SU-DHL-6 (cell line): ENCODE results near the gene PRDM12.

ENCODE experiments used
- H2AFZ ChIP-seq: fragments of 200-600 bp; sonication (generic); 2 replicates; pipeline ENCODE4 v1.6.1; 2014; ENCODE audit warnings: low read depth, mild to moderate bottlenecking, moderate library complexity, mixed read lengths, antibody characterized with exemption, low read length; ENCODE audit not compliant: severe bottlenecking
- H3F3A ChIP-seq: fragments of 200-600 bp; shearing (Covaris generic); 2 replicates; pipeline ENCODE4 v1.6.0; 2016; ENCODE audit warnings: antibody characterized with exemption, mild to moderate bottlenecking; ENCODE audit not compliant: insufficient read depth
- H3K27ac ChIP-seq: fragments of 200-600 bp; sonication (generic); 2 replicates; pipeline ENCODE4 v1.5.1; 2016; ENCODE audit warnings: low read depth, mild to moderate bottlenecking, low read length, moderate library complexity, mixed read lengths
- H3K27me3 ChIP-seq: fragments of 200-600 bp; sonication (generic), shearing (Covaris generic); 2 replicates; pipeline ENCODE4 v1.6.0; 2014; ENCODE audit warnings: mild to moderate bottlenecking, low read length
- H3K36me3 ChIP-seq: fragments of 200-600 bp; sonication (generic); 2 replicates; pipeline ENCODE4 v1.6.1; 2014; ENCODE audit warnings: mild to moderate bottlenecking, low read length, mixed read lengths
- H3K4me2 ChIP-seq: fragments of 300-600, 200-600 bp; shearing (Covaris generic), sonication (generic); 2 replicates; pipeline ENCODE4 v1.6.0; 2014; ENCODE audit warnings: low read length, low read depth, mild to moderate bottlenecking; ENCODE audit not compliant: poor library complexity, severe bottlenecking
- H3K4me3 ChIP-seq: fragments of 200-600 bp; sonication (generic); 2 replicates; pipeline ENCODE4 v1.5.1; 2014; ENCODE audit warnings: antibody characterized with exemption, low read length, mild to moderate bottlenecking, mixed read lengths; ENCODE audit not compliant: insufficient read depth, poor library complexity, severe bottlenecking
- H3K79me2 ChIP-seq: fragments of 200-600 bp; sonication (generic); 2 replicates; pipeline ENCODE4 v1.6.1; 2014; ENCODE audit warnings: mild to moderate bottlenecking, low read length, moderate library complexity; ENCODE audit not compliant: insufficient read depth
- H3K9ac ChIP-seq: fragments of 200-600 bp; sonication (generic); 2 replicates; pipeline ENCODE4 v1.7.0; 2014; ENCODE audit warnings: mild to moderate bottlenecking, low read length
- H3K9me2 ChIP-seq: fragments of 200-600 bp; sonication (generic); replicated peaks from 2 replicates; pipeline ENCODE4 v1.6.1; 2014; ENCODE audit warnings: low read length; ENCODE audit not compliant: insufficient read depth
- H3K9me3 ChIP-seq: fragments of 200-600 bp; sonication (generic); 2 replicates; pipeline ENCODE4 v1.6.1; 2014; ENCODE audit warnings: low read length, mixed read lengths; ENCODE audit not compliant: insufficient read depth
- H4K20me1 ChIP-seq: fragments of 200-600 bp; sonication (generic); 2 replicates; pipeline ENCODE4 v1.6.1; 2014; ENCODE audit warnings: low read depth, mild to moderate bottlenecking, antibody characterized with exemption, low read length, moderate library complexity, mixed read lengths
- EZH2phosphoT487 ChIP-seq: fragments of 200-600 bp; sonication (generic), shearing (Covaris generic); conservative IDR thresholded peaks from 2 replicates; pipeline ENCODE4 v1.6.1; 2018; ENCODE audit warnings: mild to moderate bottlenecking, antibody characterized with exemption, low read length, moderate library complexity, mixed read lengths
- TF ChIP-seq, protein P1 (sequence below): fragments of 200-600 bp; sonication (generic); IDR thresholded peaks from one replicate; pipeline ENCODE4 v1.5.1; 2017; ENCODE audit warnings: antibody characterized with exemption, mild to moderate bottlenecking, low read length, moderate library complexity; ENCODE audit not compliant: insufficient read depth, poor library complexity, severe bottlenecking

Gene PRDM12

GRCh38 chr9:130670644-130671043 is 6.2 kb downstream of the PRDM12 start:
- Histone ChIP-seq H3K36me3 (no peaks in the 10 kb centered on the region), H3K4me2 (no peak overlapping the region), H4K20me1 (no peaks in the 10 kb centered on the region), H3K79me2 (no peaks in the 10 kb centered on the region), H3K27ac (no peak overlapping the region), H3K4me3 (no peak overlapping the region), H3K9ac (no peak overlapping the region), H3F3A (no peaks in the 10 kb centered on the region), H3K9me2 (no peaks in the 10 kb centered on the region), H2AFZ (no peak overlapping the region), H3K27me3 (no peaks in the 10 kb centered on the region), H3K9me3 (no peaks in the 10 kb centered on the region)
- TF ChIP-seq EZH2phosphoT487, result no peak
- TF ChIP-seq, protein P1, sequence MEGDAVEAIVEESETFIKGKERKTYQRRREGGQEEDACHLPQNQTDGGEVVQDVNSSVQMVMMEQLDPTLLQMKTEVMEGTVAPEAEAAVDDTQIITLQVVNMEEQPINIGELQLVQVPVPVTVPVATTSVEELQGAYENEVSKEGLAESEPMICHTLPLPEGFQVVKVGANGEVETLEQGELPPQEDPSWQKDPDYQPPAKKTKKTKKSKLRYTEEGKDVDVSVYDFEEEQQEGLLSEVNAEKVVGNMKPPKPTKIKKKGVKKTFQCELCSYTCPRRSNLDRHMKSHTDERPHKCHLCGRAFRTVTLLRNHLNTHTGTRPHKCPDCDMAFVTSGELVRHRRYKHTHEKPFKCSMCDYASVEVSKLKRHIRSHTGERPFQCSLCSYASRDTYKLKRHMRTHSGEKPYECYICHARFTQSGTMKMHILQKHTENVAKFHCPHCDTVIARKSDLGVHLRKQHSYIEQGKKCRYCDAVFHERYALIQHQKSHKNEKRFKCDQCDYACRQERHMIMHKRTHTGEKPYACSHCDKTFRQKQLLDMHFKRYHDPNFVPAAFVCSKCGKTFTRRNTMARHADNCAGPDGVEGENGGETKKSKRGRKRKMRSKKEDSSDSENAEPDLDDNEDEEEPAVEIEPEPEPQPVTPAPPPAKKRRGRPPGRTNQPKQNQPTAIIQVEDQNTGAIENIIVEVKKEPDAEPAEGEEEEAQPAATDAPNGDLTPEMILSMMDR, result no peak

DNA sequence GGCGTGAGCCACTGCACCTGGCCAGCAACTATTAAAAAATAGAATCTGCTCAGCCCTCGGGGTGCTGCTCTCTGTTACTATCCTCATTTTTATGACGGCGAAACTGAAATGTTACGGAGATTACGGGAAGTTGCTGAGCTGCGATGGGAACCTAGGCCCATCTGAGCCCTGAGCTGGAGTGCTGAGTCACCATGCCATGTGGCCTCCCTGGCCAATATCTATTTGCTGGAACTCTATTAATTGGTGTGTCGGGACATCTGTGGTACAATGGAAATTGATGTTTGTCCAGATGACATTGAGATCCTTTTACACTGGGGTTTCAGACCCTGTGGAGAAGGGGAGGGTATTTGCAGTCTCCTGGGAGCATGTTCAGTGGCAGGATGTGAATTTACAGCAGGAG is 8.1 kb downstream of the PRDM12 start:
- H3K36me3 ChIP-seq, result no peaks in the 10 kb centered on the region
- H2AFZ ChIP-seq, result no peak overlapping the region
- no peaks in the 10 kb centered on the region for H3K27me3 ChIP-seq

DNA sequence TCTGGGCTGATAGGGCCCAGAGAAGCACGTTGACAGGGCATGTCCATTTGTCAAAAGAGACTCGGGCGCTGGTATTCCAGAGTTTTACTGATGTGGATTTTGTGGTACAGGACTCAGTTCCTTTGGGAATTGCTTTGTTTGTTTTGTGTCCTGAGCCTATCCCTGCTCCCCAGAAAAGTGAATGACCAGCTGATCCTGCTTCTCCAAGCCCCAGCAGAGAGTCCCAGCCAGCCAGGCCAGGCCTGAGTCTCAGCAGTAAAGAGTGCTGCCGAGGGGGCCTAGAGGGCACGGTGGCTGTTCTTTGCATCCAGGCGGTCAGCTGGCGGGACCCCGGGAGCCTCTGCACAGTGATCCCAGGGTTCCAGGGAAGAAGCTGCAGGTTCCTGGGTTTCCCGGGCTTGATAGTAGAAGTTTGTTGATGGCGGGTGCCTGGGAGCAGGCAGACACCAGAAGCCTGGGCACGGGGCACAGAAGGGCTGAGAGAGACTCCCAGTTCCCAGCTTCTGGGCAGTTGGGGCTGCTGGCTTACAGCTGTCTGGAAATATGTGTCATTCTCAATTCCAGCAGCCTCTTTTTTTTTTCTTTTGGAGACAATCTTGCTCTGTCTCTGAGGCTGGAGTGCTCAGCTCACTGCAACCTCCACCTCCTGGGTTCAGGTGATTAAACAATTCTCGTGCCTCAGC is 8.7 kb downstream of the PRDM12 start:
- Histone ChIP-seq H3K9me2 (no peaks in the 10 kb centered on the region), H3K27ac (no peak overlapping the region), H3K4me2 (no peak overlapping the region), H3K9me3 (no peaks in the 10 kb centered on the region), H3K9ac (no peak overlapping the region), H3K27me3 (no peaks in the 10 kb centered on the region), H3F3A (no peaks in the 10 kb centered on the region), H3K4me3 (no peak overlapping the region), H2AFZ (no peak overlapping the region), H4K20me1 (no peaks in the 10 kb centered on the region), H3K79me2 (no peaks in the 10 kb centered on the region), H3K36me3 (no peaks in the 10 kb centered on the region)
- no peak for TF ChIP-seq EZH2phosphoT487
- TF ChIP-seq, protein P1, result no peak

More for the DNA sequence above, 8.1 kb downstream of the PRDM12 start:
- no peak overlapping the region for H3K4me2 ChIP-seq
- H3K9me2 ChIP-seq, result no peaks in the 10 kb centered on the region
- H3K9me3 ChIP-seq, result no peaks in the 10 kb centered on the region
- no peak for TF ChIP-seq EZH2phosphoT487
- TF ChIP-seq, protein P1, result no peak
- H3K9ac ChIP-seq, result no peak overlapping the region
- H3K27ac ChIP-seq, result no peak overlapping the region
- no peaks in the 10 kb centered on the region for H3F3A ChIP-seq
- H4K20me1 ChIP-seq, result no peaks in the 10 kb centered on the region
- no peak overlapping the region for H3K4me3 ChIP-seq
- no peaks in the 10 kb centered on the region for H3K79me2 ChIP-seq
